ENCODE results near the gene GTF2IRD1. TPM values are rescaled to one million over a fixed set of nuclear protein-coding genes. Genes with fewer than 3 reads are reported as not detected.
"Not testable (repeated sequence)": the region's sequence is repeated elsewhere in the genome, so short reads cannot be mapped to it uniquely, and the experiment has no call there.

The GTF2IRD1 gene, protein sequence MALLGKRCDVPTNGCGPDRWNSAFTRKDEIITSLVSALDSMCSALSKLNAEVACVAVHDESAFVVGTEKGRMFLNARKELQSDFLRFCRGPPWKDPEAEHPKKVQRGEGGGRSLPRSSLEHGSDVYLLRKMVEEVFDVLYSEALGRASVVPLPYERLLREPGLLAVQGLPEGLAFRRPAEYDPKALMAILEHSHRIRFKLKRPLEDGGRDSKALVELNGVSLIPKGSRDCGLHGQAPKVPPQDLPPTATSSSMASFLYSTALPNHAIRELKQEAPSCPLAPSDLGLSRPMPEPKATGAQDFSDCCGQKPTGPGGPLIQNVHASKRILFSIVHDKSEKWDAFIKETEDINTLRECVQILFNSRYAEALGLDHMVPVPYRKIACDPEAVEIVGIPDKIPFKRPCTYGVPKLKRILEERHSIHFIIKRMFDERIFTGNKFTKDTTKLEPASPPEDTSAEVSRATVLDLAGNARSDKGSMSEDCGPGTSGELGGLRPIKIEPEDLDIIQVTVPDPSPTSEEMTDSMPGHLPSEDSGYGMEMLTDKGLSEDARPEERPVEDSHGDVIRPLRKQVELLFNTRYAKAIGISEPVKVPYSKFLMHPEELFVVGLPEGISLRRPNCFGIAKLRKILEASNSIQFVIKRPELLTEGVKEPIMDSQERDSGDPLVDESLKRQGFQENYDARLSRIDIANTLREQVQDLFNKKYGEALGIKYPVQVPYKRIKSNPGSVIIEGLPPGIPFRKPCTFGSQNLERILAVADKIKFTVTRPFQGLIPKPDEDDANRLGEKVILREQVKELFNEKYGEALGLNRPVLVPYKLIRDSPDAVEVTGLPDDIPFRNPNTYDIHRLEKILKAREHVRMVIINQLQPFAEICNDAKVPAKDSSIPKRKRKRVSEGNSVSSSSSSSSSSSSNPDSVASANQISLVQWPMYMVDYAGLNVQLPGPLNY
- 13.2 TPM for total RNA-seq
- long read RNA-seq, partial matches to known transcripts, result 7 of 21 reads
- long read RNA-seq, other reads (novel, unspliced or antisense), result 10 of 21 reads

DNA sequence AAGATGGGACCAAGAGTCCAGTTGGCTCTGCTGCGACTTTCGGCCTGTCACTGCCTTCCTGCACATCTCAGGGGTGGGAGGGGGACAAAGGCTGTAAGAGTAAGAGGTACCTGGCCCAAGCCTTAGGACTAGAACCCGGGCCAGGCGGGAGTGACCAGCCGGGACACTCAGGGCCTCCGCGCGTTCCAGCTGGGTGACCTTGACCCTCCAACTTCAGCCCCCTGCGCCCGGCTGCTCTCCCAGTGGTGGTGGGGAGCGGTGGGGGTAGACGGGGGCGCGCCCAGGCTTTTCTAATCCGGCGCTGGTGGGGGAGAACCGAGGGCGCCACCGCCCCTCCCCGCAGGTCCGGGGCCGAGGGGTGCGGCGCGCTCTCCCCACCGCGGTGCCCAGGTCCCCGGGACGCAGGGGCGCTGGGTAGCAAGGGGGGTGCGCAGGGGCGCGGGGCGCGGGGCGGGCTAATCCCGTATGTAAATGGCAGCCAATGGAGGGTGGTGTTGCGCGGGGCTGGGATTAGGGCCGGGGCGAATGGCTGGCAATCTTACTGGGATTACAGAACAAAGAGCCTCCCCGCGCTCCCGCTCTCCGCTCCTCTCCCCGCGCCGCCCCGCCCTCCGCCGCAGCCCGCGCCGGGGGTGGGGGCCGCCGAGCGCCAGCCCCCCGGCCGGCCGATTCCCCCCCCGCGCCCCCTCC lies at the start of gene GTF2IRD1:
TSS of gene GTF2IRD1 (plus strand) at position 585 of the 690 bp plus-strand sequence. CDS start 54,175 bp downstream, outside the sequence.
- DNase-seq (ENCODE audit: low spot score), result no peak
- intact Hi-C loops (cut with DNase I), result loop anchor here (2.0 kb wide), 1 partner anchor 27 kb away; no protein-coding TSS in a partner anchor

DNA sequence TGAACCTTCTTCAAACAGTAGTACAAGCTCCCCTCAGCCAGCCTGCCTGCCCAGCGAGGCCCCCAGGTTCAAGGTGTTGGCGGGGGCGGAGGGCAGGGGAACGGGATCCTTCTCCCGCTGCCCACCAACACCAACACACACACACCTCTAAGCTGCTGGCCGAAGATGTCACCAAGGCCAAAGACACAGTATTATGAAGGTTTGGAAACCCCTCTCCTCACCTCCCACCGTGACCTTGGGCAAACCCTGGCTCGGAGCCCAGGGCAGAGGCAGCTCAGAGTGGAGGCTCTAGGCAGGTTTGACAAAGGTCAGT lies 49.4 kb upstream of the GTF2IRD1 start:
- intact Hi-C loops (cut with DNase I), result loop anchor here (5.0 kb wide), 2 partner anchors 337 to 537 kb away; no protein-coding TSS in a partner anchor
- no peak for DNase-seq (ENCODE audit: low spot score)

DNA sequence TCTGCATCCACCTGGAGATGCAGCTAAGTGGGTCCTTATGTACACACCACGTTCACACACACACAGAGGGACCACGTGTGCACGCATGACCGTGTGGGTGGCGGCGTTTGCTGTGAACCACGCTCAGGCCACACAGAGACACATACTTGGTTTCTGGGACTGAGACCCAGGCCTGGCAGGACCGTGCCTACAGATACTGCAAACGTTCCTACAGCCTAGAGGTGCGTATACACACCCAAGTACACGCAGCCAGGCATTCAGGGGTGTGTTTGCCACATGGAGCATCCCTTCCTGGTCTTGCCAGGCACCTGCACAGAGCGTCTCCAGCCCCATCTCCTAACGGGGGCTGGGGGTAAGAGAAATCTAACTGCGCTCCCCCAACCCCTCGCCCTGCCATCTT lies 49.0 kb upstream of the GTF2IRD1 start:
- DNase-seq (ENCODE audit: low spot score), result no peak
- intact Hi-C loops (cut with DNase I), result loop anchor here (5.0 kb wide), 2 partner anchors 337 to 537 kb away; no protein-coding TSS in a partner anchor

DNA sequence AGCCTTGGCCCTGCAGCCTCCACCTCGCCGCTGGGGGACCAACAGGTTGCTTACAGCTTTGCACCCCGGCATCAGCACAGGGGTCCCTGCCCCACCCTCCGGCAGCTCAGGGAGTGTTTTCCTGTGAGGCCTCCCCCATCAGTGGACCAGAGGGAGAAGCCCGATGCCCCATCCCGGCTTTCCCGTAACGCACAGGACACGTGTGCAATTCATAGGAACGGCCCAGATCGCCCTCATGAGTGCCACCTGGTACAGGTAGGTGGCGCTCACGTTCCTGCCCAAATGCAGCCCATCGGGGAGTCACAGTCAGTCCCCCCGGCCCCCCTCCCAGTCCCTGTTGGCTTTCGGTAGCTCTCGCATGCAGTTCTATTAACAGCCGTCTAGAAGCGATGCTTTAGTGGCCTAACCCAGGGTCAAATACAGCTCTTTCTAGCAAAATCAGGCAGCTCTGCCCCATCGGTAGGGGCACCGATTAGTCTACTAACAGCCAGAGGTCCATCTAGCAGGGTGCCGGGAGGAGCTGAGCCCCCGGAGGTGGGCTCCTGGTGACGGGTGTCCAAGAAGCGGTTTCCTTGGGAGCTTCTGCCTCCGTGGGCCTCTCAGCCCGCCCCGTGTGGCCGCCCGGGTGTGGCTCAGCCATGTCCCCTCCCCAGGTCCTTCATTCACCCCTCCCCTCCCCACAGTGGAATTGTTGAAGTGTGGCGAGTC lies 48.4 kb upstream of the GTF2IRD1 start:
- DNase-seq (ENCODE audit: low spot score), result no peak
- intact Hi-C loops (cut with DNase I), result no loop called here

DNA sequence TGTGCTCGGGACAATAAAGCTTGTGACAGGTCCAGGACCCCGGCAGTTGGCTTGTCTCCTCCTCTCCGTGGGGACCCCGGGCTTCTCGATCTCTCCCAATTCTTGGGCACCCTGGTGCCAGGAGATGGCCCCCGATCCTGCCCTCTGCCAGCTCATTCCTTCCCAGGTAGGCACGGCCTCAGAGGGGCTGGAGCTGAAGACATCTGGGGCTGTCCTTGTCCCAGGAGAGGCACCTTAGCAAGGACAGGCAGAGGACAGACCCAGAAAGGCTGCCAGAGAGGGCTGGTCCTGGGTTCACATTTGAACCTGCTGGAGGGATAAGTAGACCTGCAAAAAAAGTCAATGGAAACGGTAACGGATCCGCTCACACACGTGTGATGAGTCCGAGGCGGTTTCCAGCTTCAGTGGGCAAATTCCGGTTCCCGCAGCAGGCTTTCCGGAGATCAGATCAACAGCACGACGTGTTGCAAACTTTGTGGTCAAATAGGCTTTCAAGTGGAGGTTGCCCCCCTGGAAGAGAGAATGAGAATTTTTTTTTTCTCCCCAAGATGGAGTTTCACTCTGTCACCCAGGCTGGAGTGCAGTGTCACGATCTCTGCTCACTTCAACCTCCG lies 47.7 kb upstream of the GTF2IRD1 start:
- DNase-seq (ENCODE audit: low spot score), result no peak
- intact Hi-C loops (cut with DNase I), result no loop called here

DNA sequence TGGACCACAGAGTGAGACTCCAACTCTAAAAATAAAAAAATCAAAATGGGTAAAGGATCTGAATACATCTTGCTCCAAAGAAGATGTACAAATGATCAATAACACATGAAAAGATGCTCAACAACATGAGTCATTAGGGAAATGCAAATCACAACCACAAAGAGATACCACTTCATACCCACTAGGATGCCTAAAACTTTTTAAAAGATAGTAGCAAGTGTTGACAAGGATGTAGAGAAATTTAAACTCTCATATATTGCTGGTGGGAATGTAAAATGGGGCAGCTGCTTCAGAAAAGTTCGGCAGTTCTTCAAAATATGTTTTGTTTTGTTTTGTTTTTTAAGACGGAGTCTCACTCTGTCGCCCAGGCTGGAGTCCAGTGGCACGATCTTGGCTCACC lies 45.7 kb upstream of the GTF2IRD1 start:
- DNase-seq (ENCODE audit: low spot score), result no peak
- intact Hi-C loops (cut with DNase I), result no loop called here

DNA sequence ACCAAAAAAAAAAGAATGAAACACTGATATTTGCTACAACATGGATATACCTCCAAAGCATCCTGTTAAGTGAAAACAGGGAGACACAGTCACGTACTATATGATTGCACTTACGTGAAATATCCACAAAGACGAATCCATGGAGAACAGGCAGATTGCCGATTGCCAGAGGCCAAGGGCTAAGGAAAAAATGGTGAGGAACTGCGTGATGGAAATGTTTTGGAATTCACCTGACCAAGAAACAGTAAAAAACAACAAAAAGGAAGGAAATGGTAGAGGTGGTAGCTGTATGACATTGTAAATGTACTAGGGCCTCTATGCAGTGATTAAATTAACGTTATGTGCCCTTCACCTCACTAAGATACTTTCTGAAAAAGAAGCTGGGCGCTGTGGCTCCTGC lies 44.1 kb upstream of the GTF2IRD1 start:
- DNase-seq (ENCODE audit: low spot score), result no peak
- intact Hi-C loops (cut with DNase I), result no loop called here

DNA sequence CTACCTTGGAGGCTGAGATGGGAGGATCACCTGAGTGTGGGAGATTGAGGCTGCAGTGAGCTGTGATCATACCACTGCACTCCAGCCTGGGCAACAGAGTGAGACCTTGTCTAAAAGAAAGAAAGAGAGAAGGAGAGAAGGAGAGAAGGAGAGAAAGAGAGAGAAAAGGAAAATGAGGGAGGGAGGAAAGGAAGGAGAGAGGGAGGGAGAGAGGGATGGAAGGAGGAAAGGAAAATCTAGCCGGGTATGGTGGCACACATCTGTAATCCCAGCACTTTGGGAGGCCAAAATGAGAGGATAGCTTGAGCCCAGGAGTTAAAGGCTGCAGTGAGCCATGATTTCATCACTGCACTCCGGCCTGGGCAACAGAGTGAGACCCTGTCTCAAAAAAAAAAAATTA lies 42.9 kb upstream of the GTF2IRD1 start:
- intact Hi-C loops (cut with DNase I), result no loop called here
- no peak for DNase-seq (ENCODE audit: low spot score)

DNA sequence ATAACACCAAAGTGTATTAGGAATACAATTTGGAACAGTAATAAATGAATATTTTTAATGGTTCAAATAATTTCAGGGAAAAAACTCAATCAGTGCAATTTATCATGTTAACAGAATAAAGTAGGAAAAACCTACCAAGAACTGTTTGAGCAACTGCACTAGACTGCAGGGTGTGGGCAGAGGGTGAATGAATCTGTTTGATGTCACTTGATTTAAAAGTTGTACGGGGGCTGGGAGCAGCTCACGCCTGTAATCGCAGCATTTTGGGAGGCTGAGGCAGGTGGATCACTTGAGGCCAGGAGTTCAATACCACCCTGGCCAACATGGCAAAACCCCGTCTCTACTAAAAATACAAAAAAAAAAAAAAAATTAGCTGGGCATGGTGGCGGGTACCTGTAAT lies 42.1 kb upstream of the GTF2IRD1 start:
- intact Hi-C loops (cut with DNase I); DNase-seq (ENCODE audit: low spot score): not testable (repeated sequence)

DNA sequence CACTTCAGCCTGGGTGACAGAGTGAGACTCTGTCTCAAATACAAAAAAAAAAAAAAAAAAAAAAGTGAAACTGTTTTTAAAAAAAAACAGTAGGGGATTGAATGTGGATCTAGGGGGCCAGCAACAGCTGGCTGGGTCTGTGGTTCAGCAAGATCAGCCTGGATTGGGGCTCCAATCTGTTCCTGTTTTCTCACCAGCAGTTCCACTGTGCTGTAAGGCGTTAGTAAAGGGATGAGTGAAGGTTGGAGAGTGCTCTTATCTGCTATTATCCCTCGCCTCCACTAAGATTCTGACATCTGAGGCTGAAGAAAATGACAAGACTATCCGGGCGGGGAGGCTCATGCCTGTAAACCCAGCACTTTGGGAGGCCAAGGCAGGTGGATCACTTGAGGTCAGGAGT lies 41.6 kb upstream of the GTF2IRD1 start:
- intact Hi-C loops (cut with DNase I), result no loop called here
- DNase-seq (ENCODE audit: low spot score), result no peak

DNA sequence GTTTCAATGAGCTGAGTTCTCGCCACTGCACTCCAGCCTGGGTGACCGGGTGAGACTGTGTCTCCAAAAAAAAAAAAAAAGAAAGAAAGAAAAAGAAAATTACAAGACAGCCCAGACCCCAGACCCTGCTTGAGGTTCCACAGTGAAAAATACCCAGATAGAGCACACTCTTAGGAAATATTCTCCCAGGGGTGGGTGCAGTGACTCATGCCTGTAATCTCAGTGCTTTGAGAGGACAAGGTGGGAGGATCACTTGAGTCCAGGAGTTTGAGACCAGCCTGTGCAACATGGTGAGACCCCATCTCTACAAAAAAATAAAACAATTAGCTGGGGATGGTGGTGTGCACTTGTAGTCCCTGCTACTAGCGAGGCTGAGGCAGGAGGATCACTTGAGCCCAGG lies 41.1 kb upstream of the GTF2IRD1 start:
- no peak for DNase-seq (ENCODE audit: low spot score)
- intact Hi-C loops (cut with DNase I), result no loop called here

DNA sequence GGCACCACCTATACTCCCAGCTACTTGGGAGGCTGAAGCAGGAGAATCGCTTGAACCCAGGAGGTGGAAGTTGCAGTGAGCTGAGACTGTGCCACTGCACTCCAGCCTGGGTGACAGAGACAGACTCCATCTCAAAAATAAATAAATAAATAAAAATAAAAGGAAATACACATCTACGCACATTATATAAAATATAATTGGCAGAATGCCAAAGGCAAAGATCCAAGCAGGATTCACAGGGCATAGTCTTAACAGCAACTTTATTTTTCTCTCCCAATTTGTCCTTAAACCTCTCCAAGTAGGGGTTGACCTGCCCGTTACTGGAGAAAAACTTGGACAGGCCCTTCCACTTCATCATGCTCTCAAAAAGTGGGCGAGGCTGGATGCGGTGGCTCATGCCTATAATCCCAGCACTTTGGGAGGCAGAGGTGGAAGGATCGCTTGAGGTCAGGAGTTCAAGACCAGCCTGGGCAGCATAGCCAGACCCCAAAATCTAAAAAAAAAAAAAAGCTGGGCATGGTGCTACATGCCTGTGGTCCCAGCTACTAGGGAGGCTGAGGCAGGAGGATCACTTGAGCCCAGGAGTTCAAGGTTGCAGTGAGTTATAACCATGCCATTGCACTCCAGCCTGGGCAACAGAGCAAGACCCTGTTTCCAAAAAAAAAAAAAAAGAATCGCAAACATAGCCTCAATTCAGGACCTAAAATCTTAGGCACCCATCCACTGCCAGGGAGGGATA lies 38.9 kb upstream of the GTF2IRD1 start:
- intact Hi-C loops (cut with DNase I), result loop anchor here (5.0 kb wide), 1 partner anchor 628 kb away; no protein-coding TSS in a partner anchor

DNA sequence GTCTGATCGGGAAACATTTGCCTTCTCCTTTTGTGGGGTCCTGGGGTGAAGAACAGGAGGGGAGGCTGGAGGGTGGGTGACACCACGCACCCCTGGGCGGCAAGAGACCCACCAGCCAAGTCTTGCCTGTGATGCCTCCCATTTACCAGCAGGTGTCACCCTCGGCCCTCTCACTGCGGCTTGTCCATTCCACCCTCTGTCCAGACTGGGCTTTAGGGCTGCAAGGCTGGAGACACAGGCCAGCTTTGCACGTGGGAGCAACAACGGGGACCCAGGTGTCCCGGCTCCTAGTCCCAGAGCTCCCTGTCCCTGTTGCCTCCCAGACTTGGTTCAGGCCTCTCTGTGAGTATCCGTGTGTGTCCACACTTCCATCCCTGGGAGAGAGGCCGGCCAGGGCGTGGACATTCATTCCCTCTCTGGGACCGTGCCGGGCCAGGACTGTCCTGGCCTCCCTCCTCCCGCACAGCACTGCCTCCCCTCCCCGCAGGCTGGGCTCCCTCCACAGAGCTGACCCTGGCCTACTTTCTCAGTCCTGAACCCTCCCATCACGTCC lies 36.2 kb upstream of the GTF2IRD1 start:
- DNase-seq (ENCODE audit: low spot score), result peak; percentile 86
- intact Hi-C loops (cut with DNase I), result loop anchor here (2.0 to 5.0 kb wide), 2 partner anchors 149 to 625 kb away; no protein-coding TSS in a partner anchor

More for the DNA sequence above, 38.9 kb upstream of the GTF2IRD1 start:
- not testable (repeated sequence) for DNase-seq (ENCODE audit: low spot score)

DNA sequence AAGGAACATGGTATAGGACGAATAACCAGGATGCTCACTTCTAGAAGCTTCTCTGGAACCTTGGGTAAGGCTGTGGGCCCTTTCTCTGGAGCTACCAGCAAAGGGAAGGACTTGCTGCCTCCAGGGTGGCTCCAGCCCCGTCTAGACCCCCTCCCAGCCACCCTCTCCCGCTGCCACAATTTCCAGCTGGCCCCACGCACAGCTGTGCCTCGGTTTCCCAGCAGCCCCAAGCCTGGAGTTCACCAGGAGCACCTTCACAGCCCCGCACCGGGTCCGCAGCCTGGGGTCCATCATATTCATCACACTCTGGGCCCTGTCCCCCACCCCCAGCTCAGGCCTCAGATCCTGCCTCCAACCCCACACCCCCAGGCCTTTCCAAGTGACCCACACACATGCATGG lies 35.6 kb upstream of the GTF2IRD1 start:
- intact Hi-C loops (cut with DNase I), result loop anchor here (5.0 kb wide), 1 partner anchor 624 kb away; no protein-coding TSS in a partner anchor
- DNase-seq (ENCODE audit: low spot score), result no peak

DNA sequence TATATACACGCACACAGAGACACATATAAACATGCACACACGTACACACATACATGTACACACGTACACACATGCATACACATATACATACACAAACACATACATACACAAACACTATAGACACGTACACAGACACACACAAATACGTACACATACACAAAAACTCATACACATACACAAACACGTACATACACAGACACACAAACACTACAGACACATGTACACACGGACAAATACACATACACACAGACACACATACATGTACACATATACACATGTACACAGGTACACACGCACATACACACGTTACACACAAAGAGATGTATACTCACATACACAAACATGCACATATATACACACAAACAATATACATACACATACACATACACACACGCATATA lies 35.2 kb upstream of the GTF2IRD1 start:
- intact Hi-C loops (cut with DNase I), result loop anchor here (5.0 kb wide), 1 partner anchor 624 kb away; no protein-coding TSS in a partner anchor
- DNase-seq (ENCODE audit: low spot score), result no peak

DNA sequence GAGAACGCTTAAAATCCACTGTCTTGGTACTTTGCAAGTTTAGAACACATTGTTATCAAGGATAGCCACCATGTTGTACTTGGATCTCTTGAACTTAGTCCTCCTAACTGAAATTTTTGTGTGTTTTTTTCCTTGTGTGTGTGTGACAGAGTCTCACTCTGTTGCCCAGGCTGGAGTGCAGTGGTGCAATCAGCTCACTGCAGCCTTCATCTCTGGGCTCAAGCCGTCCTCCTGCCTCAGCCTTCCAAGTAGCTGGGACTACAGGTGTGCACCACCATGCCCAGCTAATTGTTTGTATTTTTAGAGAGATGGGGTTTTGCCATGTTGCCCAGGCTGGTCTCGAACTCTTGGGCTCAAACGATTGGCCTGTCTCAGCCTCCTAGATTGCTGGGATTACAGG lies 34.5 kb upstream of the GTF2IRD1 start:
- intact Hi-C loops (cut with DNase I), result loop anchor here (5.0 kb wide), 1 partner anchor 623 kb away; no protein-coding TSS in a partner anchor
- not testable (repeated sequence) for DNase-seq (ENCODE audit: low spot score)

DNA sequence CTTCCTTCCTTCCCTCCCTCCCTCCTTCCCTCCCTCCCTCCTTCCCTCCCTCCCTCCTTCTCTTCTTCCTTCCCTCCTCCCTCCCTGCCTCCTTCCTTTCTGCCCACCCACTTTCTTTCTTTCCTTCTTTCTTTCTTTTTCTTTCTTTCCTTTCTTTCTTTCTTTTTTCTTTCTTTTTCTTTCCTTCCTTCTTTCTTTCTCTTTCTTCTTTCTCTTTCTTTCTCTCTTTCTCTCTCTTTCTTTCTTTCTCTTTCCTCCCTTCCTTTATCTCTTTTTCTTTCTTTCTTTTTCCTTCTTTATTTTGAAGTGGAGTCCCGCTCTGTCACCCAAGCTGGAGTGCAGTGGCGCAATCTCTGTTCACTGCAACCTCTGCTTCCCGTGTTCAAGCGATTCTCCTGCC lies 33.7 kb upstream of the GTF2IRD1 start:
- DNase-seq (ENCODE audit: low spot score), result no peak
- intact Hi-C loops (cut with DNase I), result no loop called here

Data from cardiac septum (tissue), 1 donor.